Stimulated activated CD8-positive, alpha-beta memory T cell treated with anti-CD3 and anti-CD28 coated beads, Interleukin-7, amount 100 ng/mL, for 4 hours (primary cell): ENCODE results near the gene BRAP.
"Not testable (repeated sequence)": the region's sequence is repeated elsewhere in the genome, so short reads cannot be mapped to it uniquely, and the experiment has no call there.

Experiments used
- DNase-seq, 2 donors: peaks; one replicate each; pipeline ENCODE4 v3.0.0-alpha.2; 2020; ENCODE audit warnings: low read depth in 2 of 2

BRAP gene

GRCh38 chr12:111607239-111607638 lies 78.5 kb downstream of the BRAP start:
- DNase-seq = no peak

DNA sequence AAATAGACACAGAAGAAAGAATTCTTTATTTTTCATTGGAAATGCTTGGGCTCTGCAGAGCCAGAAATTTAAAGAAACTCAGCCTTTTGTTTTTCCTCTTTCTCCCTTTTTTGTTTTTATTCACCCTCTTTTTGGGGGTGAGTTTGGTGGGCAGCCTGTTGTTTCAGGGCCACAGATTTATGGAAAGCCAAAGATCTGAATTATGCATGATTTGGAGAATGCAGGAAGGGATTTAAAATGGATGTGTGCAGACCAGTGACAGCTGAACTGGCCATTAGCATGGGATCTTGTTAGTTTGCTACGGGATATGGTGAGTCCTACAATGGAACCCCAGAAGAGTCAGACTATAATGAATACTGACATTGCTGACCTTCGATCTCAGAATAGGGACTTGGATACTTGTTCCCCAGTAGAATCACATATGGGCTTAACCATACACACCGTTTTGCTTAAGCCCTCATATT lies 79.0 kb downstream of the BRAP start:
- DNase-seq = no peak

GRCh38 chr12:111605911-111606766 lies 79.6 kb downstream of the BRAP start:
- no peak for DNase-seq

DNA sequence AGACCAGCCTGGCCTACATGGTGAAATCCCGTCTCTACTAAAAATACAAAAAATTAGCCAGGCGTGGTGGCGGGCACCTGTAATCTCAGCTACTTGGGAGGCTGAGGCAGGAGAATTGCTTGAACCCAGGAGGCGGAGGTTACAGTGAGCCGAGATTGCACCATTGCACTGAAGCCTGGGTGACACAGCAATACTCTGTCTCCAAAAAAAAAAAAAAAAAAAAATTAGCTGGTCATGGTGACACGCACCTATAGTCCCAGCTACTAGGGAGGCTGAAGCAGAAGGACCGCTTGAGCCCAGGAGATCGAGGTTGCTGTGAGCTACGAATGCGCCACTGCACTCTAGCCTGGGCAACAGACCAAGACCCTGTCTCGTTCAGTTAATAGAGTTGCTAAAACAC lies 82.9 kb downstream of the BRAP start:
- DNase-seq = not testable (repeated sequence)

GRCh38 chr12:111602348-111602747 lies 83.4 kb downstream of the BRAP start:
- DNase-seq = no peak

DNA sequence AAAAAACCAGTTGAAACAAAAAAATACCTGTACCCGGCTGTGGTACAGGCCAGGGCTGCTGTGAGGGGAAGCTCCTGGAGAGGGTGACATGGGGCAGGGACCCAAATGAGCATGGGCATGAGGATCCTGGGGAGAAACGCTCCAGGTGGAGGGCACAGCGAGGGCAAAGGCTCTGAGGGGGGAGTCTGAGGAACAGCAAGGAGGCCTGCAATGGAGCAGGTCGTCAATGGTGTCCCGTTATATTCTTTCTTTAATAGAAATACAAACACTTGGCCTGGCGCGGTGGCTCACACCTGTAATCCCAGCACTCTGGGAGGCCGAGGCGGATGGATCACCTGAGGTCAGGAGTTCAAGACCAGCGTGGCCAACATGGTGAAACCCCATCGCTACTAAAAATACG lies 84.8 kb downstream of the BRAP start:
- DNase-seq = not testable (repeated sequence)

DNA sequence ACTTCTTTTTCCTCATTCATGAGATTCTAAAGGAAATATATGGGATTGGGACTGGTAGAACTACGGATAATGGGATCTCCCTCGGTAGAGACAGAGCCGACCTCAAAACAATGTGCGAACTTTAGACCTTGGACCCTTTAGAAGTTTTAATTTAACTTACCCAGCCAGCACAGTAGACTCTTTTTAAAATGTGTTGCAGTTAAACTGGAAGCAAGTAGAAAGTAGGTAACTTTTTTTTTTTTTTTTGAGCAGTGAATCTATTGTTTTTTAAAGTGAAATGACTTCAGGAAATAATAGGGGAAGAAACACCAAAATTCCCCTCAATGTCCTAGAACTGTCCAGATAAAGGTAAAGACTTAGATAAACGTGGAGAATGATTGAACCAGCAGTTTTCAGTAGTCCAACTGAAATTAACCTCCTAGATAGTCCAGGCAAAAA lies 85.5 kb downstream of the BRAP start:
- DNase-seq = no peak

- peak; percentile 77 to 87 for DNase-seq
Observed at GRCh38 chr12:111599453-111600204, 86.1 kb downstream of the BRAP start.

DNA sequence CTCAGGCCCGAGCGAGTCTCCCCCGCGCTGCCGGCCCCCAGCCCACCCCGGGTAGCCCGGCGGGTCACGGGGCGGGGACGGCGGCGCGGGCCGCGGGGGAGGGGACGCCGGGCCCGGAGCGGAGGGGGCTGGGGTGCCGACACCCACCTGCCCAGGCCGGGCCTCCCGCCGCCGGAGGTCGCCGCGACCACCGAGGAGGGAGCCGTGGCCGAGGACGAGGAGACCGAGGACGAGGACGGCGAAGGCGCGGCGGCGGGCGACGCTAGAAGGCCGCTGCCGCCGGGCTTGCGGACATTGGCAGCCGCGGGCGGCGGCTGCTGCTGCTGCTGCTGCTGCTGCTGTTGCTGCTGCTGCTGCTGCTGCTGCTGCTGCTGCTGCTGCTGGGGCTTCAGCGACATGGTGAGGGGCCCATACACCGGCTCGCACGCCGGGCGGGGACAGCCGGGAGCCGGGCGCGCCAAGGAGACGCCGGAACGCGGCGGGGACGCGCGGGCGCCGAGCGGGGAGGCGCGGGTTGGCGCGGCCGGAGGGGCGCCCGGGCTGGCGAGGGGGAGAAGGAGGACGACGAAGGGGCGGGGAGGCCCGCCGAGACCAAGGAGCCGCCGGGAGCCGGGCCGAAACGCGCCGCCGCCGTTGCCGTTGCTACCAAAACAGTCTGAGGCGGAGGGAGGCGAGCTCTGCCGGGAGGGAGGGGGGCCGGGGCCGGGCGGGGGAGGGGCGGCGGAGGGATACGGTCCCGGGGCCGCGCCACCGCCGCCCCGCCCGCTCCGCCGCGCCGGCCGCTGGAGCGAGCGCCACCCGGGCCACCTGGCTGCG lies 86.9 kb downstream of the BRAP start, which contains the start of gene ATXN2:
Gene ATXN2 (minus strand): TSS at position 679 of the 816 bp plus-strand sequence. CDS start 281 bp downstream, at position 398.
- peak in 1 of 2 donors; percentile 64 for DNase-seq

- peak in 1 of 2 donors; percentile 11 for DNase-seq
Observed at GRCh38 chr12:111597831-111598636, 87.7 kb downstream of the BRAP start.

- no peak for DNase-seq
Observed at GRCh38 chr12:111596985-111597830, 88.5 kb downstream of the BRAP start.

- DNase-seq = not testable (repeated sequence)
Observed at GRCh38 chr12:111595341-111595835, 90.4 kb downstream of the BRAP start.
